Ammon's horn (tissue), 1 donor: Measurements from ENCODE around the gene NOL7.

Experiments used
- DNase-seq: peaks from one replicate; pipeline ENCODE4 v3.0.0-alpha.2; 2016; ENCODE audit warnings: low spot score

The NOL7 gene

DNA sequence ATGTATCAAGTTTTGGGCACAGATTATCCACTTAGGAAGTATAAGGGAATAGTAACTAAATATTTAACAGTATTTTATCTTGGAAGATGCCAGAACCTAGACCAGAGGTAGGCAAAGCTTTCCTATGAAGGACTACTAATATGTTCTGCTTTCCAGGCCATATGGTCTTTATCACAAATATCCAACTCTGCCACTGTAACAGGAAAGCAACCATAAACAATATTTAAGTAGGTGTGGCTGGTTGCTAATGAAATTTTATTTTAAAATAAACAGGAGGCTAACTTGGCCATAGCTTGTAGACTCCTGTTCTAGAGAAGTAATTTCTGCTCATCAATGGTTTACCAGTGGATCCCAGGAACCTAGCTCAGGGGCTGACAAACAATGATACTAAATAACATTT lies 39.4 kb downstream of the NOL7 start:
- DNase-seq, result no peak

DNA sequence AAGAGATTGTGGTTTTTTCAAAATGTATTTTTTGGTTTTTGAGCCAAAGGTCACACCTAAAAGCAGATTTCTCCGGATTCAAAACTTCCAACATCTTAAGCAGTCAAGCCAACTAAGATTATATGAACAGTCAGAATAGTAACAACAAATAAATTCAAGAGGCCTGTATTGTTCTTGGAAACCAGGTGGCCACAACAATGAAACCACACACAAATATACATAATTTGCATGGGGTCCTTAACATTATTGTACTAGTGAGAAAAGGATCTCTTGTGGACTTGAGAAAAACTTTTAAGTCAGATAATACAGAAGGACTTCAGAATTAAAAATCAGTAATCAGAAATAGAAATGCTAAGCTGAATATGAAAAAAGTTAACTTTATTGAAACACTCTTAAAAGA lies 40.6 kb downstream of the NOL7 start:
- DNase-seq, result no peak

DNA sequence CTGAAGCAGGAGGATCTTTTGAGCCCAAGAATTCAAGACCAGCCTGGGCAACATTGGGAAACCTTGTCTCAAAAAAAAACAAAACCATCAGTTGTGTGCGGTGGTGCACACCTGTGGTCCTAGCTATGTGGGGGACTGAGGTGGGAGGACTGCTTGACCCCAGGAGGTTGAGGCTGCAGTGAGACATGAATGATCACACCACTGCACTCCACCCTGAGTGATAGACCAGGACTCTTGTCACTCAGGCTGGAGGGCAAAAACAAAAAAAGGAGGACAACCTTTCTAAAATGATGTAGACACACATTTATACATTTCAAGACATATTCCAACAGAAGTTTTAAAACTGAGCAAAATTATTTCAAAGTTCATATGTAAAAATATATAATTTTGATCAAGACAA lies 45.1 kb downstream of the NOL7 start:
- no peak for DNase-seq

DNA sequence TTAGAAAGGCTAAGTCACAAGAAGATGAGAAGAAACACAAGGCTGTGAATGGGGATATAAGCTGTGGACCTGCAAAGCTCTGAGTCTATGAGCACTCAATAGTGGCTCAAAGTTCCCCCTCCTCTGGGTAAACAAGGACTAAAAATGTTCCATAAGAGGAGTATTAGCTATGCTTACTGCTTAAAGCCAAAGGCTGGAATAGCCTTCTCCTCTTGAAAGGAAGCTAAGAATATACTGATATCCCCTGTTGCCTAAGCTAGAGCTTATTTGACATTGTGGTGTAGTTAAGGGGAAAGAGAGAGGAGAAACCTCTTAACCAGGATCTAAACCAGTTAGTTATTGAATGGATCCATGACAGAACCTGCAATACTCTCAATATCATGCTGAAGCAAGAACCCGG lies 45.8 kb downstream of the NOL7 start:
- no peak for DNase-seq

DNA sequence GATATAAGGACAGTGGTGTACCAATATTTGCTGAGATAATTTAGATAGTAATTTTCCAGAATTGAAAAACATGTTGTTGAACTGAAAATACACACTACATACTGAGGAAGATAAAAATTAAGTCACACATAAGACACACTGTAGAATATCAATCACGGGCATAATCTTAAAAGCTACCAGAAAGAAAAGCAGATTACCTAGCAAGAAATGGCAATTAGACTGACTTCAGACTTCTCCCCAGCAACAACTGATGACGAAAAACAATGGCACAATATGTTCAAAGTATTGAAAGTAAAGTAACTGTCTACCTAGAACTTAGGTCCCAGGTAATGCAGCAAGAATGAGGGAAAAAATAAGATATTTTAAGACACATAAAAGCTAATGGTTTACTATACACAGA lies 46.5 kb downstream of the NOL7 start:
- no peak for DNase-seq

DNA sequence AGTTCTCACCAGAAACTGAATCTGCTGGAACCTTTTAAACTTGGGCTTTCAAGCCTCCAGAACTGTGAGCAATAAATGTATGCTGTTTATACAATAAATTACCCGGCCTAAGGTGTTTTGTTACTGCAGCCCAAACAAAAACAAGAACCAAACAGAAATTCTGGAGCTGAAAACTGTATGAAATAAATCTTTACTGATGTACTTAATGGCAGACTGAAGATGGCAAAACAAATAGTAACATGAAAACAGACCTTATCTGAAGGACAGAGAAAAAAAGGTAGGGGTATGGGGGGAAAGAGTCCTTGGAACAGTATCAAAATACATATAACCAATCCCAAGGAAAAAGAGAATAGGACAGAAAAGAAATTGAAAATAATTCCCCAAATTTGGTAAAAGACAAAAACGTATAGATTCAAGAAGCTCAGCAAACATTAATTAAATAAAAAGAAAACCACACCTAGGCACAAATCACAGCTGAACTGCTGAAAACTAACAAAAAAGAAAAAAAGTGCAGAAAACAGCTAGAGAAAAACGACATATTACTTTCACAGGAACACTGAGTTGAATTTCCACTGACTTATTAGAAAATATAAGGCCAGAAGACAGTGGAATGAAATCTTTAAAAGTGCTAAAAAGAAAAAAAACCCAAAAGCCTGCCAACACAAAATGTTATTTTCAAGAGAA lies 47.7 kb downstream of the NOL7 start:
- DNase-seq, result no peak

DNA sequence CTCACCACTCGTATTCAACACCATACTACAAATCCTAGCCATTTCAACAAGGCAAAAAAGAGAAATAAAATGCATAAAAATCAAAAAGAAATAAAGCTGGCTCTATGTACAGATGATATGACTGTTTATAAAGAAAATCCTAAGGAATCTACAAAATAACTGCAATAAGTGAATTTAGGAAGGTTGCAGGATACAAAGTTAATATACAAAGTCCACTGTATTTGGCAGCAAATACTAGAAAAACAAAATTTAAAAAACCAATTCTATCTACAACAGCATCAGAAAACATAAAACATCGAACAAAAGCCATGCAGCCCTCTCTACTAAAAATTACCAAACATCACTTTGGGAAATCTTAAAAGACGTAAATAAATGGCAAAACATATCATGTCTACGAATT lies 48.9 kb downstream of the NOL7 start:
- no peak for DNase-seq

DNA sequence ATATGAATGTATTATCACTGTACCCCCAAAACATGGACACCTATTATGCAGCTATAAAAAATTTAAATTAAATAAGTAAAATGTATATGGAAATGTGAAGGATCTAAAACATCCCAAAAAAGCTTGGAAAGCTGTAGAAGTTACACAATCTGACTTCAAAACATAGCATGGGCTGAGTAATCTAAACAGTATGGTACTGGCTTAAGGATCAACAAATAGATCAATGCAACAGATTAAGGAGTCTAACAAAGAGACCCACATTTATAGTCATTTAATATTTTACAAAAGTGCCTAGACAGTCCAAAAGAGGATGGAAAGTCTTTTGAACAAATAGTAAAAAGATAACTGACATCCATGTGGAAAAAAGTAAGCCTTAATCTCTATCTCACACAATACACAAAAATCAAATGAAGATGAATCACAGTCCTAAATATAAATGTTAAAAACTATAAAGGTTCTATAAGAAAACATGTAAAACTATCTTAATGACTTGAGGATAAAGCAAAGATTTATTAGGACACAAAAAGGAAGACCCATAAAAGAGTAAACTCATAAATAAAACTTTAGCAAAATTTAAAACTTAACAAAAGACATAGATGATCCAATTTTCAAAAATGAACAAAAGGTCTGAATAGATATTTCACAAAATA lies 49.7 kb downstream of the NOL7 start:
- no peak for DNase-seq

DNA sequence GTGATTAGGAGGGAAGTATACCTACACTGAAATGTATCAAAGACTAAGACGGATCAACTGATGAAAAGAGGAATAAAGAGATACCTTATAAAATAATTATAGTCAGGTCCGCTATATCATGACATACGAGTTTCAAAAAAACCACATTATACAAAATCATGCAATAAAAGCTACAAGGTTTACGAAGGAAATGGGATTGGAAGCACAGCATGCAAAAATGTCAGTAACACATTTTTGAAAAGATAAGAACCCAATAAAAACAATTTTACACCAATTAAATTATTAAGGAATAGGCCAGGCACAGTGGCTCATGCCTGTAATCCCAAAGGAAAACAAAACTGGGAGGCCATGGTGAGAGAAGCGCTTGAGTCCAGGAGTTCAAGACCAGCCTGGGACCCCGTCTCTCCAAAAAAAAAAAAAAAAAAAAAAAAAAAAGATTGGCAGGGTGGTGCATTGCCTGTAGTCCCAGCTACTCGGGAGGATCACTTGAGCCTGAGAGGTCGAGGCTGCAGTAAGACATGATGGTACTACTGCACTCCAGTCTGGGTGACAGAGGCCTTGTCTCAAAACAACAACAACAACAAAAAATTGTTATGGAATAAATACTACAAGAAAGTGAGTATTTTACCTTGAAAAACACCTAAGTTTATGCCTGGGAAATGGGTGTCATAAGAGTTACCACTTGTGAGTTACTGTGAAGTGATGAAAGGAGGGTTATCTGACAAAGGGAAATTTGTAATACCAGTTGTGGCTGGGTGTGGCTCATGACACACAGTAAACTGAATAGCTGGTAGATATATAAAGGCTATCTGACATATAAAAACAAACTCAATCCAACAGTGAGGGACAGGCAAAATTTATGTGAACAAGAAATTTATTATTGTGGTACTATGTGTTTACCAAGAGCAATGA lies 51.3 kb downstream of the NOL7 start:
- no peak for DNase-seq

DNA sequence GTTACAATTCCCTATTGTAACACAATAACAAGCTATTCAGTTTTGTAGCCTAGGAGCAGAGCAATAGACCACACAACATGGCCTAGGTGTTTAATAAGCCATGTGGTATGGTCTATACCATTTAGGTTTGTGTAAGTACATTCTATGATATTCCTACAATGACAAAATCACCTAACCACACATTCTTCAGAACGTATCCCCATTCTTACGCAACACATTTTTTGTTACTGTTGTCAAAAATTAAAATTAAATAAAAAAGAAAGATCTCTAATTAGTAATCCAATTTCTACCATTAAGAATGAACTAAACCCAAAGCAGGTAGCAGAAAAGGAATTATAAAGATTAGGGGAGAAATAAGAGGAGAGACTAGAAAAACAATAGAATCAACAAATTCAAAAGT lies 52.5 kb downstream of the NOL7 start:
- DNase-seq, result no peak

DNA sequence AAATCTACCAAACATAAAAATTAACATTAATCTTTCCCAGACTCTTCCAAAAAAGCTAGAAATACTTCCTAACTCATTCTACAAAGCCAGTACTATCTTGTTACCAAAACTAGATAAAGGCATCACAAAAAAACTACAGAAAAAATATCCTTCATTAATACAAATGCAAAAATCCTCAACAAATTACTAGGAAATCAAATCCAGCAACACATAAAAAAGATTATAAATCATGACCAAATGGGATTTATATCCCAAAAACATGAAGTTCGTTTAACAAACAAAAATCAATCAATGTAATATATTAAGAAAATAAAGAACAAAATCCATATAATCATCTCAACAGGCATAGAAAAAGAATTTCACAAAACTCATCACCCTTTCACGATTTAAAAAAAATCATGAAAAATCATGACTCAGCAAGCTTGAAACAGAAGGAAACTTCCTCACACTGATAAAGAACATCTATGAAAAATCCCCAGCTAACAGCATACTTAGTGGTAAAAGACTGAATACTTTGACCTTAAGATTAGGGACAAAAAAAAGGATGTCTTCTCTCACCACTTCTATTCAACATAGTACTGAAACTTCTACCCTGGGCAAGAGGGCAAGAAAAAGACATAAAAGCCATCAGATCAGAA lies 53.3 kb downstream of the NOL7 start:
- no peak for DNase-seq

DNA sequence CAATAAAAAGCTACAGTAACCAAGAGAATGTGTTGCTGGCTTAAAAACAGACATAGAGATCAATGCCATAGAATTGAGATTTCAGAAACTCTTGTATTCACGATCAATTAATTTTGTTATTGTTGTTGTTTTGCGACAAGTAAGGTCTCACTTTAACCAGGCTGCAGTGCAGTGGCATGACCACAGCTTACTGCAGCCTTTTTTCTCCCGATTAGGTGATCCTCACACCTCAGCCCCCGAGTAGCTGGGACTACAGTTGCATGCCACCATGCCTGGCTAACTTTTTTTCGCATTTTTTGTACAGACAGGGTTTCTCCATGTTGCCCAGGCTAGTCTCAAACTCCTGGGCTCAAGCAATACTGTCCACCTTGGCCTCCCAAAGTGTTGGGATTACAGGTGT lies 54.3 kb downstream of the NOL7 start:
- no peak for DNase-seq
